DND-41 (cell line): ENCODE results near the gene PRKAR2B.

Source experiments
- EZH2 ChIP-seq: IDR thresholded peaks from 3 replicates; pipeline ENCODE4 v1.6.1; 2012; ENCODE audit warnings: borderline replicate concordance, low read depth, mild to moderate bottlenecking, moderate library complexity, low read length, inconsistent platforms; ENCODE audit not compliant: severe bottlenecking
- TF ChIP-seq, protein P1 (sequence below): IDR thresholded peaks from 2 replicates; pipeline ENCODE4 v1.5.1; 2012; ENCODE audit warnings: borderline replicate concordance, low read length, moderate library complexity, mild to moderate bottlenecking; ENCODE audit not compliant: poor library complexity, severe bottlenecking; ENCODE audit errors: extremely low read depth

- TF ChIP-seq, protein P1, sequence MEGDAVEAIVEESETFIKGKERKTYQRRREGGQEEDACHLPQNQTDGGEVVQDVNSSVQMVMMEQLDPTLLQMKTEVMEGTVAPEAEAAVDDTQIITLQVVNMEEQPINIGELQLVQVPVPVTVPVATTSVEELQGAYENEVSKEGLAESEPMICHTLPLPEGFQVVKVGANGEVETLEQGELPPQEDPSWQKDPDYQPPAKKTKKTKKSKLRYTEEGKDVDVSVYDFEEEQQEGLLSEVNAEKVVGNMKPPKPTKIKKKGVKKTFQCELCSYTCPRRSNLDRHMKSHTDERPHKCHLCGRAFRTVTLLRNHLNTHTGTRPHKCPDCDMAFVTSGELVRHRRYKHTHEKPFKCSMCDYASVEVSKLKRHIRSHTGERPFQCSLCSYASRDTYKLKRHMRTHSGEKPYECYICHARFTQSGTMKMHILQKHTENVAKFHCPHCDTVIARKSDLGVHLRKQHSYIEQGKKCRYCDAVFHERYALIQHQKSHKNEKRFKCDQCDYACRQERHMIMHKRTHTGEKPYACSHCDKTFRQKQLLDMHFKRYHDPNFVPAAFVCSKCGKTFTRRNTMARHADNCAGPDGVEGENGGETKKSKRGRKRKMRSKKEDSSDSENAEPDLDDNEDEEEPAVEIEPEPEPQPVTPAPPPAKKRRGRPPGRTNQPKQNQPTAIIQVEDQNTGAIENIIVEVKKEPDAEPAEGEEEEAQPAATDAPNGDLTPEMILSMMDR, result no peak
- no peak for TF ChIP-seq EZH2
These were observed 152.5 kb downstream of the PRKAR2B start for GRCh38 chr7:107196834-107197610.
